ENCODE data around the gene RUSF1.

- TF ChIP-seq EZH2 (IDR thresholded peaks at IDR 0.05; ENCODE audit: insufficient read depth, poor library complexity, severe bottlenecking), result no peak
- no peak for TF ChIP-seq EZH2phosphoT487 (IDR thresholded peaks at IDR 0.05; ENCODE audit: insufficient read depth, low read depth)
Measured at GRCh38 chr16:31489616-31490584, 18.3 kb downstream of the RUSF1 start.
